LNCAP (cell line): ENCODE data around the gene TTC21B.

Source experiments
- TF ChIP-seq, protein P1 (sequence below): fragments of 450-650 bp; IDR thresholded peaks from 2 replicates; pipeline ENCODE4 v1.5.1; 2017; ENCODE audit warnings: mild to moderate bottlenecking

The TTC21B gene

DNA sequence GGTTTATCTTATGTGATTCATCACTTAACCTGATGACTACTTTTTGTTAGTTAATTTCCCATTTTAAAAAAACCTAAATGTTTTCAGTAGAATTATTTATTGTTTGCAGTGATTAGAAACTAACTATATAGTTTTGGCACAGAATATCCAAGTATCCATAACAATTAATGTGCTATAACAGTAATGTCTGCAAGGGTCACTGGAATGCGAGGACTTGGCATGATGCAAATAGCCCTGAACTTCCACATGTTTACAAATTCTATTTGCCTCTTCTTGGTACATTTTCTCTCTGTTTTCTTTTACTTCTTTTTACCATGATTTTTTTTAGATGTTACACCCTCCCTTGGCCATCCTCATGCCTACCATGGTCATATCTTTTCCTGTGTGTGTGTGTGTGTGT, 110.2 kb downstream of the TTC21B start:
- TF ChIP-seq, protein P1, sequence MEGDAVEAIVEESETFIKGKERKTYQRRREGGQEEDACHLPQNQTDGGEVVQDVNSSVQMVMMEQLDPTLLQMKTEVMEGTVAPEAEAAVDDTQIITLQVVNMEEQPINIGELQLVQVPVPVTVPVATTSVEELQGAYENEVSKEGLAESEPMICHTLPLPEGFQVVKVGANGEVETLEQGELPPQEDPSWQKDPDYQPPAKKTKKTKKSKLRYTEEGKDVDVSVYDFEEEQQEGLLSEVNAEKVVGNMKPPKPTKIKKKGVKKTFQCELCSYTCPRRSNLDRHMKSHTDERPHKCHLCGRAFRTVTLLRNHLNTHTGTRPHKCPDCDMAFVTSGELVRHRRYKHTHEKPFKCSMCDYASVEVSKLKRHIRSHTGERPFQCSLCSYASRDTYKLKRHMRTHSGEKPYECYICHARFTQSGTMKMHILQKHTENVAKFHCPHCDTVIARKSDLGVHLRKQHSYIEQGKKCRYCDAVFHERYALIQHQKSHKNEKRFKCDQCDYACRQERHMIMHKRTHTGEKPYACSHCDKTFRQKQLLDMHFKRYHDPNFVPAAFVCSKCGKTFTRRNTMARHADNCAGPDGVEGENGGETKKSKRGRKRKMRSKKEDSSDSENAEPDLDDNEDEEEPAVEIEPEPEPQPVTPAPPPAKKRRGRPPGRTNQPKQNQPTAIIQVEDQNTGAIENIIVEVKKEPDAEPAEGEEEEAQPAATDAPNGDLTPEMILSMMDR = no peak

DNA sequence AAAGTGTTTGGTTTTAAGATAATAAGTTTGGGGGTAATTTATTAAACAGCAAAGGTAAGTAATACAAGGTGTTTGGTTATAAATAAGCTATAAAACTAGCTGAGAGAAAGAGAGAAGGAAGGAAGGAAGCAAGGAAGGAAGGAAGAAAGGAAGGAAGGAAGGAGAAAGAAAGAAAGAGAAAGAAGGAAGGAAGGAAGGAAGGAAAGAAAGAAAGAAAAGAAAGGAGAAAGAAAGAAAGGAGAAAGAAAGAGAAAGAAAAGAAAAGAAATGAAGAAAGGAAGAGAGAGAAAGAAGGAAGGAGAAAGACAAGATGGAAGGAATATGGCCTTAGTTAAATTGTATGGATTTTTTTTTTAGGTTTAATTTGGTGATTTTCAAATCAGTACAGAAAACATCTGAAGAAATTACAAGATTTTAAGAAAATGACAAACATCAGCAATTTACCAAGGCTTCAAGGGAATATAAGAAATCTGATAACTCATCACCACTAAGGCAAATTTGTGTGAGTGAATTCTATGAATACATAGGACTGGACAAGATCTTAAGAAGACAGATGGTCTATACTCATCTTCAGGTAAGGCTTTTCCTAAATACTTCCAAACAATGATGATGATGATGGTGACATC, 113.1 kb downstream of the TTC21B start:
- TF ChIP-seq, protein P1 = no peak

DNA sequence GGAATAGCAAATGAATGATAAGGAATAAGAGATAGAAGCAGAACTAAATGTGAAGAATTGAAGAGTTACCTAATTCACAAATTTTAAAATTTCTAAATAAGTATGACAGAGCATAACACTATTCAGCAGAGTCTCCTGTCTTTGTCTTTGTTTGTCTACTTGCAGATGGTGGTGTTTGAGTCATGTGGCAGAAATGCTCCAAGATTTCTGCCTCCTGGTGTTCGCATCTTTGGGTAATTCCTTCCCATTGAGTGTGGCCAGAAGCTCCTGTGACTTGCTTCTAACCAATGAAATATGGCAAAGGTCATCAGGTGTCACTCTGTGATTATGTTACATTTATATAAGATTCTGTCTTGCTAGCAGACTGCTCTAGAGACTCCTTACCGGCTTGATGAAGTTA, 114.0 kb downstream of the TTC21B start:
- TF ChIP-seq, protein P1 = no peak

DNA sequence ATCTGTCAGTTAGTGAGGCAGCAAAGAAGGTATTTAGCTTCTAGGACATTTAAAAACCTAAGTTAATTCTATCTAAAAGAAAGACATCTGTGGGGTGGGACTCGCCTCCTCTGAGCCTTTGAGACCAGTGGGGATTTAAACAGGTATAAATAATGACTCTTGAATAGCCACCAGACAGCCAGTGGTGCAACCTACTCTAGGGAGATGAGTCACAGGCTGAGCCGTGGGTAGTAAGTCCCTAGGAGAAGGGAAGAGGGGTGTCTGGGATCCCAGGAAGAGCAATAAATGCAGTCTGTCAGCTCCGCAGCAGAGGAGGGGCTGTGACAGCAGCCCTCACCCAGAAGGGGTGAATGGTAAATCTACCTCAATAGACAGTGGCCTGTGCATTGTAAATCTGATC, 116.5 kb downstream of the TTC21B start:
- TF ChIP-seq, protein P1 = no peak

DNA sequence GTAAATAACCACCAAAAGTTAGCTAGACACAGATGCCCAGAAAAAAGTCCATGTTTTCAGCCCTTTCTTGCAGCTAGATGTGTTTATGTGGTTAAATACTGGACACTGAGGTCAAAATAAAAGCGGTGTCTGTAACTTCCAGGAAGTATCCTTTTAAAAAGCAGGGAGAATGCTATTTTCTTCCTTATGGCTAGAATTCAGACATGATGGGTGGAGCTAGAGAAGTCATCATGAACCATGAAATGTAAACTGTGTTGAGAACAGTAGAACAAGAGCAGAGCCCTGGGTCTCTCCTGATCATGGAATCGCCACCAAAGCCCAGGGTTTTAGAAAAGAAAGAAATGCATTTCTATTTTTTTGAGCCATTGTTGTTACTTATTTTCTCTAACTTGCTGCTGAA, 118.2 kb downstream of the TTC21B start:
- TF ChIP-seq, protein P1 = no peak

DNA sequence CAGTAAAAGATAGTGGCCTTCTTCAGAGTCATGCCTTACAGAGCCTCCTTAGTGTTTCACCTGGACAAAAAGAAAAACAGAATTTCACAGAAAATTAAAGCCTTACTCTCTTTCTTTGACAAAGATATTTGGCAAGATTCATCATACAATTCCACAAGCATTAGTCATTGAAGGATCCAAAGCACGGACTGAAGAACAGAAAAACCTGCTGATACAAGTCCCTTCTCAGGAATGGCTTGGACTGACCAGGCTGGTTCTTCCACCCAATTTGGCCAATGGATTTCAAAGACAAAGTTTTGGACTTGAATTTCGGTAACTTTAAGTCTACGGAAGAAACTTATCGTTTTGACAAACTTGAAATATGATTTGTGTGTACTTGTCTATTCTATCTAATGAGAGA, 120.4 kb downstream of the TTC21B start:
- TF ChIP-seq, protein P1 = no peak

DNA sequence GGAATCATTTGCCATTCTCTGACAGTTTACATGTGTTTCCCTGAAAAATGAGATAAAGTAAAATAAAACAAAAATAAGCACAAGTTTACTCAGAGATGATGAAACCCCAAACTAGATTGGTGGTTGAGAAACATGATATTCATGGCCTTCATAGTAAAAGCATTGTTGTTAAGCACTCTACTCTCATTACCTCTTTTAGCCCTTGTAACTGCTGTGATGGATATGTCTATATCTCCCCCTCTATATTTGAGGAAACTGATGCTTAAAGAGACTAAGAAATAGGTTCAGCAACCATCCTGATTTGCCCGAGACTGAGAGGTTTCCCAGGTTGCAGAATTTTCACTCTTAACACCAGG, 125.7 kb downstream of the TTC21B start:
- TF ChIP-seq, protein P1 = no peak
